GM20431 (cell line): ENCODE results near the gene IL4I1.

Experiments used
- in situ Hi-C: fragments of 300-500 bp; cut with MseI, MboI; formaldehyde crosslinking; loops from one replicate; pipeline ENCODE4 v1.15.0; 2020; ENCODE audit warnings: low sequenced_read_pairs; ENCODE audit not compliant: unreplicated experiment

Gene IL4I1

DNA sequence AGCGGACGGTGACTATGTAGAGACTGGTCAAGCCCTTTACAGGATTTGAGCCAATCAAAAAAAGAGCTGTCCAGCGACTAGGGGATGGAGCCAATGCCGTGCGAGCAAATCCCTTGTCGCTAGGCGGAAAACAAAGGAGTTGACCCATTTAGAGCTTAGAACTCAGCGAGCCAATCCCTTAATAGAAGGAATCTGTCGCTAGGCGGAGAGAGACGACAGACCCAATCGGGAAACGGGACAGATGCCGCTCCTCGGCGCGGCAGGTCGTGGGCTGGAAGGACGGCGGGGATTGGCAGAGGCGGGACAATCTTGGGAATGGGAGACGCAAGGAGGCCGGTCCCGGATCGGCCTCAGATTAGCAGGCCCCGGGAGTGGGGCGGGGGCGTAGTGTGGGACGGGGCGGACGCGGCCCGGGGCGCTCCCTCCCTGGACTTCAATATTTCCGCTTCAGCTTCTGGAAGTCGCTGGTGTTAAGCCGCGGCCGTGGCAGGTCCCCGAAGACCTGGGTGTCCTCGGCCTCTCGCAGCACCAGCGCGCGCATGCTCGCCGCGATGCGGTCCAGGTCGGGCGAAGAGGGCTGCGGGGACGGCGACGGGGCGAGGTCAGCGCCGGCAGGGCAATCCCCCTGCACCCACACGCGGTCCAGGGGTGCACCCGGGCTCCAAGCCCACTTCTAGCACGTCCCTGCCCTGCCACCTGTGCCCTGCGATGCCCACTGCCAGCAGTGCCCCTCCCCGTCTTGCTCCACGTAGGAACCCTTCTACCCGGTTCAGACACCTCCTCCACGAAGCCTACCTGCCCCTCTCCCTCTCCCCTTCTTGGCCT, 27.0 kb downstream of the IL4I1 start:
- in situ Hi-C loops: no loop called here

DNA sequence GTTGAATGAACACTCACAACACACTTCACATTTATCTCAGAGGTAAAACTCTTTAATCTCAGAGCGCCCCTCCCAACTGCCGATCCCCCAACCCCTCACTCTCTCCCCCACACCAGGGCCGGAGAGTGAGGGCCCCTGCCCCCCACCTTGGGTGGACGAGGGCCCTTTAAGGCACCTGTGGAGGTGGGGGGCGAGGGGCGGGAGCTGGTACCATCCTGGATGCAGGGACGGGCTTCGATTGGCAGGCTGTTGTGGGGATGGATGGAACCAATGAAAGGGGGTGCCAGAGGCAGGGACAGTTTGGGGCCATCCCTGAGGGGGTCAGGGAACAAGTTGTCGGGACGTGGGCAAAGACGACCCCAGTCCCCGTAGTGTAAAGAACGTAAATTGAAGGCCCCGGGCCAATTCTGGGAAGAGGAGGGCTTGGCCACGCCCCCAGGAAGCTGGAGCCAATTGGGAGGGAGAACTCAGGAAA, 27.6 kb downstream of the IL4I1 start:
- in situ Hi-C loops: no loop called here

DNA sequence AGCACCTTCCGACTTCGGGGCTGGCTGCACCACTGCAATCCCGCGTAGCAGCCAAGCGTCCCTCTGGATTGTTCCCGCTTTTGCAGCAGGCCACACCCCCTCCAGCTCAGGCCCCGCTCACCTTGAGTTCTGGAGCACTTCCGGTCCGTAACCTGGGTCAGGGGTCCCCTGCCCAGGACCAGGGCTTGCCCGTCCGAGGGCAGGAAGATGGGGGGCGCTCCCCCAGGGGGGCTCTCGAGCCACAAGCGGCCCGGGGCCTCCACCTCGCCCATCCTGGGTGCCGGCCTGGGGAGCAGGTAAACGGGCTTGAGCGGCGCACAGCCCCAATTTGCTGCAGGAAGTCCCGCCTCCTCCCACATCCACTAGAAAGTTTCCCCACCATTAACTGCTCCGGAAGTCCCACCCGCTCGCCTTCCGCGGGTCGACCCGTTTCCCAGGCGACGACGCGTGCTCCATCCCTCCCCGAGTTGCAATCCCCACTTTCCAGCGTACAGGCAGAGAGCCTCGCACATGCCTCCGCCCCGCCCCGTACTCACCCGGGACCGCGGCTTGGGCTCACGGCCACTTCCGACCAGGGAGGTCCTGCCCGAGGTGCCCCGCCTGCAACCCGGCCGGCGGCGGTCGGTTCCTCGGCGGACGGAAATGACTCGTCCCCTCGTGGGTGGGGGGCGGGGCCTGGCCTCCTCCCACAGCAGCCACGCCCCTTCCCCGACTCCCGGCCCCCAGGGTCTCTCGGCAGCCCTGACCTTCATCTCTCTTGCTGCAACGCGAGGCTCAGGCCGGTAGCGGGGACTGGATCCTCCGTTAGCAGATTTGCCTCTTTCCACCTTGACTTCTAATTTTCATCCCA, 29.5 kb downstream of the IL4I1 start, which contains the start of gene PNKP:
TSS of gene PNKP (minus strand) at position 644 of the 850 bp plus-strand sequence. CDS start at position 272, 372 bp downstream.
- in situ Hi-C loops: no loop called here

DNA sequence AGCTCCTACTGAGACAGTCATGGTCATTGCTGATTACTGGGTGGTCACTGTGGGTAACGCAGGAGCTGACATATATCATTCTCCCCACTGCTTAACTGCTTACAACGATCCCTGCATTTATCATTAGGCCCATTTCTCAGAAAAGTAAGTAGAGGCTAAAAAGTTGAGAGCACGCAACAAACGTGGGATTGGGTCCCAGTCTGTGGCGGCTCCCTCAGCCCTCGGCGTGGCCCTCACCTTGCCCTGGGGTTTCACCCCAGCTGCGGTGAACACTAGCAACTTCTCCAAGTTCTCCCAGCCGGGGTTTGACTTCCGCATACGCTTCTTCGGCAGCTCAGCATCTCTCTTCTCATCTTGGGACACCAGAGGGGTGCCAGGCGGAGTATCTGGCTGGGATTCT, 31.8 kb downstream of the IL4I1 start:
- in situ Hi-C loops: no loop called here

DNA sequence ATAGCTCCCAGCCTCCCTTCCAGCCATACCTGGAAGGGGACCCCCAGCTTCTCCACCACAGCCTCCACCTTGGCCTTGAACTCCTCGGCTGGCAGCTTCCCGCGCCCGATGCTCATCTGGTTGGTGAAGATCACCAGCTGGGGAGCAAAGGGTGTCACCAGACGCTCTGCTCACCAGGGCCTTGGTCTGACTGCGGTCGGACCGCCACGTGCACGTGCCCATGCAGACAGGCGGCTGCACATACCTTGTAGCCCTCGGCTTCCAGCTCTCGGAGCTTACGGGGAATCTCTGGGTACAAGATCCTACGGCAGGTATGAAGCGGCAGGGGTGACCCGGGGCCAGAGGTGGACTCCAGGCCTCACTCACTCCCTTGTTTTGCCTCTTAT, 32.8 kb downstream of the IL4I1 start:
- in situ Hi-C loops: no loop called here

DNA sequence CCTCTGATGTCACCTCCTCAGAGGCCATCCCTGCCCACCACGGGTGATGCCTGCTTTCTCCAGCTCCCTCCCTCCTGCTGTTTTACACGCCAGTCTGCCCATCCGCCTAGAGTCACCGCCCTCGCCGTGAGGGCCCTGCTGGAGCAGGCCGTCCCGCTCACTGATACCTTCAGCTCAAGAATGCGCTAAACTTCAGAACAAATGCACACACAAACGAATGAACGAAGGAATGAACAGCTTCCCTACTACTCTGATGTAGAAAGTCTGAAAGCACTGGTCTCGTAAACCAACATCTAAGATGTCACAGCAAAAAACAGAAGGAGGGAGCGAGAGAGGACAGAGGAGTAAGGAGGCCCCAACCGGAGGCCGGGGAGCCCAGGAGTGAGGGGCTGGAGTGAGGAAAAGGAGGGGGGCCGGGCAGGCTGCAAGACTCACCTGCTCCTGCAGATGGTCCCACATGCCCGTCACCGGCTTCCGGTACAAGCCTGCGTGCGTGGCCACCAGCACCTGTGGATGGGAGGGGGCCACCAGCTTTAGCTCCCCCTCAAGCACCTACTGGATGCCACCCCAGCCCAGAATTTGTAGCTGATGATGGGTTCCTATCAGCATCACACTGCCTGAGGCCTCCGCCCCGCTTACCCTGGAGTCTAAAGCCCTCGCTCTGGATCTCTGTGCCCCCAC, 33.3 kb downstream of the IL4I1 start:
- in situ Hi-C loops: no loop called here

DNA sequence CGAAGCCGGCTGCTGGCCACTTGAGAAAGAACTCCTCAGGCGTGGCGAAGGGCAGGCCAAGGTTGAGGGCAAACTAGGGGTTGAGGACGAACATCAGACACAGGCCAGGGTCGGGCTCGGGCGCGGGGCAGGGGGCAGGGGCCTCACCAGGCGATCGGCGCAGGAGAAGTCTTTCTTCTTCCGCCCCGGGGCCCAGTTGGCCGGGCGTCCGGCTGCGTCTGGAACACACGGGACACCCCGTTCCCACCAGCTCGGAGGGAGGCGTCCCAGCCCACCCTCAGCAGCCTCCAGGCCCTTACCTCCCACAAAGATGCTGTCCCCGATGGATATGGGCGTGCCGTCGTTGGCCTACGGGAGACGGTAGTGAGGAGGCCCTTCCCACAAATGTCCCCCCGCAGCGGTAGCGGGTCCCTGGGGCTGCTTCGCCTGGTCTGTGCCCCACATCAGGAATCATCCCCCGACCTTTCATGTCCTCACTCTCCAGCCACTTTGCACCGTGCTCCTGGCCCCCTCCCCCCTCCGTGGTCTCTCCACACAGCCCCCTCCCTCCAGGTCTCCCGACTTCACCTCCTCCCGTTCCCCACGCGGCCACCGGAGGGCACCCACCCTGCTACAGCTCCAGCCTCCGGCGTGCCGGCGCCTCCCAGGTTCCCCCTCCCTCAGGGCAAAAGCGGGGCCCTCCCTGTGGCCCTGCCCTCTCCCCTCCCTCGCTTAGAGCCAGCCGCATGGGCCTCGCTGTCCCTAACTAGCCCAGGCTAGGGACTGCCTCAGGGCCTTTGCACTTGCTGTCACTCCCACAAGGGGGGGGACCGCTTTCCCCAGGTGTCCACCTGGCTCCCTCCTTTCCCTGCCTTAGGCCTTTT, 34.1 kb downstream of the IL4I1 start:
- in situ Hi-C loops: no loop called here

DNA sequence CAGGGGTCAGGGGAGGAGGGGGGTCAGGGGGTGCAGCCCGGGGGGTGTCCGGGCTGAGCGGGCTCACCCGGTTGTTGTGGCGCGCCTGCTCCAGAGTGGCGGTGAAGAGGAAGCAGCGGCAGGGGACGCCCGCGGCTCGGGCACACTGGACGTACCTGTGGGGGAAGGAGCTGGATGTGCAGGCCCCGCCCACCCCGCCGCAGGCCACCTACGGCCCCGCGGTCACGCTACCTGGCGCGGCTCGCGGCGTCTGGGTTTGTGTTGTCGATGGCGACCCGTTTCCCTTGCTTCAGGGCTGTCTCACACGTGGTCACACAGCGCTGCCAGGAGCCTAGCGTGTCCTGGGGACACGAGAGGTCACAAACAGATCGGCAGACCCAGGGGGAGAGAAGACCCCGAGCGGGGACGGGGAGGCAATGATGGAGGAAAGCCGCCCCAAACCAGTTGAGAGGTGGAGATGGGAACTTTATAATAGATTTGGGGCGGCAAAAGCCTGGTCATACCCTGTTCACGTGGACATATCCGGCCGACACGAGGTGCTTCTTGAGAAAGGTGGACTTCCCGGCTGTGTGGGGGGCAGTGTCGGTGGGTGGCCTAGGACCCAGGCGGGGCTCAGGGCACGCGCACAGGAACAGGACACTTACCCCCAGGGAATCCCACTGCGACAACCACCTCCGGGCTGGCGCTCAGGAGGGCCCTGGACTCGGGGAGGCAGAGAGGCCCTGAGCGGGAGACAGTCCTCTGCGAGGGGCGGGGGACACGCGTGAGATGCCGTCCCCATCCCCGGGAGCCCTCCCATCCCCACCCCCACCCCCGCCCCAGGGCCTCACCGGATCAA, 34.9 kb downstream of the IL4I1 start:
- in situ Hi-C loops: no loop called here

DNA sequence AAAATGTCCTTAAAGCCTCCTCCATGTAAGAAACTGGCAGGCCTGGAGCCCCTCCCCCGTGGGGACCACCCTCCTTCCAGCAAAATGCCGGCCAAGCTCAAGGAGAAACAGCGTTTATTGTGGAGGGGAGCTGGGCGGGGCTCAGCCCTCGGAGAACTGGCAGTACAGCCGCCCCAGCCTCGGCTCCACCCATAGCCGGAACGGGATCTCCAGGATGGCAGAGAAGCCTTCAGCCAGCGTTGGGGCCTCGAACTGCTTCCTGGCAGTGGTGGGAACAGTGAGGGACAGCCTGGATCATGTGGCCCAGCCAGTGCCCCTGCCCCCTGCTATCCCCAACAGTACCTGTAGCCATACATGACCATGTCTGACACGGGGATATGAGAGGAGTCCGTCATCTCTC, 35.6 kb downstream of the IL4I1 start:
- in situ Hi-C loops: no loop called here

DNA sequence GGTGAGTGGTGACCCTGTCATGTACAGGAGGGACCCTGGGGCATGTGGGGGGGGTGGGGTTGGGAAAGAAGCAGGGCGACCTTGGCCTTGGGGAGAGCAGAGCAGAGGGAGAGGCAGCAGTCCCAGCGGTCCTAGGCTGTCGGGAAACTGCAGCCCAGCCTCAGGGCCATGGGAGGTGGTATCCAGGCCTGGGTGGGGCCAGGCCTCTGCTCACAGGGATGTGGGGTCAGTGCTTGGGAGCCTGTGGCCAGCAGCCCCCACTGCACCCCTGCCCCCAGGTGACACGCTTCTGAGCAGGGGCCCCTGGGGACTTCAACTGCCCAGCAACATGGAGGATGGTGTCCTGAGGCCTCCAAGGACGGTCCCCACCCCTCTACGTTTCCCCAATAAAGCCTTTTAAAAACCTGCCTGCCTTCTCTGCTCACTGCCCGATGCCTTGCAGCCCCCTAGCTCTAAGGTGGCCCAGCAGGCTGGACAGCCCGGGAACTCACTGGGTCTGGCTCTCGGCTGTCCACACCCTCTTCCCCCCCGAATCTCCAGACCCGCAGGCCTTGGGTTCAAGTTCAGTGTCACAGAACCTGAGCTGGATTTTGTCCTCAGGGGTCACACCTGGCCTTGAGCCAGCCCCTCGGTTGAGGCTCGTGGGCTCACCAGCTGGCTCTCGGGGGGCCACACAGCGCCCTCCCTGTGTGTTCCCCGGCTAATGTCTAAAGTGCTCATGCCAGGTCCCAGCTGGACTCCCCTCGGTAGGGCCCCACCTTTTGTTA, 36.2 kb downstream of the IL4I1 start:
- in situ Hi-C loops: no loop called here

DNA sequence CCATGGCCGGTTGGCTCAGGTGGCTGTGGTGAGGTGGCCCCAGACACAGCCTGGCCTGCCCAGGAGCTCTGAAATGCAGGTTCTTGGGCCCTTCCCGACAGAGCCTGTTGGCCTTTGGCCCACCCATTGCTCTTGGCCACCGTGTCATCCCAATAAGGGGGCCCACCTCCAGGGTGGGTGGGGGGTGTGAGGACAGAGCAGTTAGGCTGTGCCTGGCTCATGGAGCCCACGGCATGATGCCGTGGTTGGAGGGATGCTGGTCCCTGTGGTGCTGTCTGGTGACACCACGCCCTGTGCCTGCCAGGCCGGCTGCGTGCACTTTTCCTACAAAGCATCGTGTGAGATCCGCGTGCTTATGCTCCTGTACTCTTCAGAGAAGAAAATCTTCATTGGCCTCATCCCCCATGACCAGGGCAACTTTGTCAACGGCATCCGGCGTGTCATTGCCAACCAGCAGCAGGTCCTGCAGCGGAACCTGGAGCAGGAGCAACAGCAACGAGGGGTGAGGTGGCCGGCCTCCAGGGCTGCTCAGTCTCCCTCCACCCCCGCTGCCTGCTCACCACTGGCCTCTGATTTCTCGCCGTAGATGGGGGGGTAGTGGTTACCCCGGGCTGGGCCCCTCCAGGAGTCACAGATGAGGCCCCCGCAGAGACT, 36.9 kb downstream of the IL4I1 start:
- in situ Hi-C loops: no loop called here

DNA sequence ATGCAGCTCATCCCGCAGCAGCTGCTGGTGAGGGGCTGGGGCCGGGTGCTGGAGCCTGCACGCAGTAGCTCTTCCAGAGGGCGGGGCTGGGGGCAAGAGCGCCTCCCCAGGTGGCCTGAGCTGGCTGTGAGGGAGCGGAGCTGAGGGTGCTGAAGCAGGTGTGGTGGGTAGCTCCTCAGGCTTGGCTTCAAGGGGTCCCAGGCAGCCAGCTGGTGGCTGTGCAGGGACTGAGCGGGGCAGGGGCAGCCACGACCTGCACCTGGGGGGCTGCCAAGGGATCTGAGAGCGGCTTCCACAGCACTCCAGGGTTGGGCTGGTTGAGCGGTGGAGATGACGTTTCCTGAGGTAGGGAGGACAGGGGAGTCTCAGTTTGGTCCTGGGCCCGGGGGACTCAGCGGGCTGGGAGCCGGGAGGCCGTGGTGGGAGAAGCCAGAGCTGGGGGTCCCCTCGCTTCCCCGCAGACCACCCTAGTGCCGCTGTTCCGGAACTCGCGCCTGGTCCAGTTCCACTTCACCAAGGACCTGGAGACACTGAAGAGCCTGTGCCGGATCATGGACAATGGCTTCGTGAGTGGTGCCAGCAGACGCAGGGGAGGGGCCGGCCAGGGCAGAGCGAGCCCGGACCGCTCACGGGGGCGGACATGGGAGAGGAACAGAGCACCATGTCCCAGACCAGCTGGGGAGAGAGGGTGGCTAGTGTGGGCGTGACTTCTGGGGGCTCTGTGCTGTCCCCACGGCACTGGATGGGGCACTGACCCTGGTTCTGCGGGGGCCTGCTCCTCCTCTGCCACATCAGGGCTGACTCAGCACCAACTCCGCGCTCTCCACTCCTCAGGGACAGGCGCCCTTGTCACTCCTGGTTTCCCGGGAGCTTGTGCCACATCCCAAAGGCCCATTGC, 38.4 kb downstream of the IL4I1 start:
- in situ Hi-C loops: no loop called here

DNA sequence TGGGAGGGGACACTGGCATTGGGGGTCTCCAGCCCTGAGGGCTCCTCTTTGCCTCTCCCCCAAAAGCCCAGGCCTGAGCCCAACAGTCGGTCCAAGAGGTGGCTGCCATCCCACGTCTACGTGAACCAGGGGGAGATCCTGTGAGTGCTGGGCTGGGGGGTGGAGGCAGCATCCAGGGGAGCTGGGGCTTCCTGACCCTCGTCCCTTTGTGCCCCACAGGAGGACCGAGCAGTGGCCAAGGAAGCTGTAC, 38.9 kb downstream of the IL4I1 start:
- in situ Hi-C loops: no loop called here

DNA sequence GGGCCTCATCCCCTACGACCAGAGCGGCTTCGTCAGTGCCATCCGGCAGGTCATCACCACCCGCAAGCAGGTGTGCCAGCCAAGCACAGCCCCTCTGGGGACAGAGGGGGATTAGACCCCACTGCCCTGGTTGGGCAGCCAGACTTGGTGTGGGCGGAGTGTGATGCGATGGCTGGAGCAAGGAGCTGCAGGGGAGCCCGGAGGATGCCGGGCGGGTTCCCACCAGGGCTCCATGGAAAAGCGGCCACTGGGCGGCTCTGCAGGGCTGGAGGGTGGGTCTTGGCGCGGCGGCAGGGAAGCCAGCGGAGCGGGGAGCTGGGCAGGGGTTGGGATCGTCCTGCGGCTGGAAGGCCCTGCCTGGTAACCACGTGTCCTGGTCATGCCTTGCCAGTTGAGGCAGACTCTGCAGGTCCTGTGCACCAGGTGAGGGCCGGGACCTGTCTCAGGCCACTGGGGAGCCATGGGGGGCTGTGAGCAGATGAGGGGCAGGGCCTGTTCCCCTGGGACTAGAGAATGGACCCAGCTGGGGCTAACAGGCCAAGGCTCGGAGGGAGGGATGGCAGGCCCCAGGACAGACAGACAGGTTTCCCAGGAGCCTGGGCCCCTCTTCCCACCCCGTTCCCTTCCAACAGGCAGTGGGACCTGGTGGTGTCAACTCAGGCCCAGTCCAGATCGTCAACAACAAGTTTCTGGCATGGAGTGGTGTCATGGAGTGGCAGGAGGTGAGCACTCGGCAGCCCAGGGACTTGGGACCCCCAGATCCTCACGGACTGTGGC, 39.4 kb downstream of the IL4I1 start:
- in situ Hi-C loops: no loop called here

DNA sequence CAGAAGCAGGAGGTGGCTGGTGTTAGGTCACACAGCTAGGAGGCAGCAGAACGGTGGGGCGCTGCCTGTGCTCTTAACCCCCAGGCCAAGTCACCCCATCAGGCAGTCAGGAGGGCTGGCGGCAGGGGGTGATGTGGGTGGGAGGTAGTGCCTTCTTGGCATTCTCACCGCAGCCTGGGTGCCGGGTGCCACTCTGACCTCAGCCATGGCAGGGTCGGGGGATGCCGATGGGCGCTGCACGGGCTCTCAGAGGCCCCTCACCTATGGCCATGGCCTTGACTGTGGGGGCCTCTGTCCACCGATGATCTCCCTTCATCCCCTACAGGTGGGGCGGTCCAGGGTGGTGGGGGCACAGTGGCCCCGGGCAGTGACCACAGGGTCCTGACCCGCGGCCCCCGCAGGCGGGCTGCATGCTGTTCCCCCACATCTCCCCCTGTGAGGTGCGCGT, 40.1 kb downstream of the IL4I1 start:
- in situ Hi-C loops: no loop called here
